OCI-LY3 (cell line): ENCODE data around the gene DLG1.

Source experiments
- CTCF ChIP-seq: fragments of 200-600, 300-600 bp; sonication (generic); IDR thresholded peaks from 2 replicates; pipeline ENCODE4 v1.5.1; 2014; ENCODE audit warnings: antibody characterized with exemption, low read length, low read depth
- EZH2phosphoT487 ChIP-seq: fragments of 200-600 bp; shearing (Covaris generic); IDR thresholded peaks from 2 replicates; pipeline ENCODE4 v1.6.1; 2018; ENCODE audit warnings: antibody characterized with exemption, mixed run types, low read depth

GRCh38 chr3:197292083-197292646 is 6.2 kb downstream of the DLG1 start:
- no peak for TF ChIP-seq CTCF
- TF ChIP-seq EZH2phosphoT487: no peak
